GM21381 (cell line): ENCODE measurements around the gene PTPRN2.
"Not testable (repeated sequence)": the region's sequence is repeated elsewhere in the genome, so short reads cannot be mapped to it uniquely, and the experiment has no call there.

Experiments
- ATAC-seq: cut with Tn5 transposase; IDR thresholded peaks from one replicate; pipeline ENCODE4 v1.9.1; 2021; ENCODE audit warnings: mild to moderate bottlenecking, moderate library complexity; ENCODE audit not compliant: unreplicated experiment

The PTPRN2 gene

GRCh38 chr7:157733760-157734395 lies 853.7 kb downstream of the PTPRN2 start:
- not testable (repeated sequence) for ATAC-seq

GRCh38 chr7:157731126-157731525 lies 856.5 kb downstream of the PTPRN2 start:
- ATAC-seq, result no peak

- ATAC-seq, result no peak
Measured at GRCh38 chr7:157730614-157731013, 857.0 kb downstream of the PTPRN2 start.

DNA sequence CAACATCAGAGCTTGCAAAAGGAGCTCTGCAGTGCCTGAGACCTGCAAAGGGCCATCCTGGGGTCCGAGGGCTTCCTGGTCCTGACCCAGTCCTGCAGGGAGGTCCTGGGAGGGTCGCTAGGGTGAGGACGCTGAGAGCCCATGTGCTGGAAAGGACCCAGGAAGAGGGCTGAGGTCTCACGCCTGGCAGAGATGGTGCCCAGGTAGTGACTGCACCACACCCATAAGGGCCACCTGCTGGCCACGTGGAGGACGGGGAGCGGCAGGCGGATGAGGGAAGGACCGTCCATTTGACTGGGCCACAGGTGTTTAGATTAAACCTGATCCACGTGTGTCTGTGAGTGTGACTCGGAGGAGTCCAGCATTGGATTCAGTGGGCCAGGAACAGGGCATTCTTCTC lies 858.1 kb downstream of the PTPRN2 start:
- ATAC-seq, result no peak

GRCh38 chr7:157727964-157728615 lies 859.5 kb downstream of the PTPRN2 start:
- no peak for ATAC-seq

DNA sequence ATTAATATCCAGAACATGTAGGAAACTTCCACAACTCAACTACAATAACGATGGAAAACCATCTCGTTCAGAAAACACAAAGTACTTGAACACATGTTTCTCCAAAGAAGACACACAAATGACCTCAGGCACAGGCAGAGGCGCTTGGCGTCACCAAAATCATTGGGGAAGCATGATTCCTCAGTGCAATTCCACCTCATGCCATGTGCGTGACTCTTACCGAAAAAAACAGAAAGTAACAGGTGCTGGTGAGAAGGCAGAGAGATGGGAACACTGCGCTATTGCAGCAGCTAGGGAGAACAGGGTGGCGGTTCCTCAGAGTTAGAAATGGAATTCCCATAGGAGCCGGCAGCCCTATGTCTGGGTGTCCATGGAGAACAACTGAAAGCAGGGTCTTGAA lies 860.9 kb downstream of the PTPRN2 start:
- no peak for ATAC-seq

GRCh38 chr7:157725312-157725711 lies 862.3 kb downstream of the PTPRN2 start:
- not testable (repeated sequence) for ATAC-seq

GRCh38 chr7:157723205-157723604 lies 864.4 kb downstream of the PTPRN2 start:
- no peak for ATAC-seq

GRCh38 chr7:157722137-157723060 lies 865.2 kb downstream of the PTPRN2 start:
- ATAC-seq, result no peak

GRCh38 chr7:157721468-157722136 lies 866.0 kb downstream of the PTPRN2 start:
- no peak for ATAC-seq

DNA sequence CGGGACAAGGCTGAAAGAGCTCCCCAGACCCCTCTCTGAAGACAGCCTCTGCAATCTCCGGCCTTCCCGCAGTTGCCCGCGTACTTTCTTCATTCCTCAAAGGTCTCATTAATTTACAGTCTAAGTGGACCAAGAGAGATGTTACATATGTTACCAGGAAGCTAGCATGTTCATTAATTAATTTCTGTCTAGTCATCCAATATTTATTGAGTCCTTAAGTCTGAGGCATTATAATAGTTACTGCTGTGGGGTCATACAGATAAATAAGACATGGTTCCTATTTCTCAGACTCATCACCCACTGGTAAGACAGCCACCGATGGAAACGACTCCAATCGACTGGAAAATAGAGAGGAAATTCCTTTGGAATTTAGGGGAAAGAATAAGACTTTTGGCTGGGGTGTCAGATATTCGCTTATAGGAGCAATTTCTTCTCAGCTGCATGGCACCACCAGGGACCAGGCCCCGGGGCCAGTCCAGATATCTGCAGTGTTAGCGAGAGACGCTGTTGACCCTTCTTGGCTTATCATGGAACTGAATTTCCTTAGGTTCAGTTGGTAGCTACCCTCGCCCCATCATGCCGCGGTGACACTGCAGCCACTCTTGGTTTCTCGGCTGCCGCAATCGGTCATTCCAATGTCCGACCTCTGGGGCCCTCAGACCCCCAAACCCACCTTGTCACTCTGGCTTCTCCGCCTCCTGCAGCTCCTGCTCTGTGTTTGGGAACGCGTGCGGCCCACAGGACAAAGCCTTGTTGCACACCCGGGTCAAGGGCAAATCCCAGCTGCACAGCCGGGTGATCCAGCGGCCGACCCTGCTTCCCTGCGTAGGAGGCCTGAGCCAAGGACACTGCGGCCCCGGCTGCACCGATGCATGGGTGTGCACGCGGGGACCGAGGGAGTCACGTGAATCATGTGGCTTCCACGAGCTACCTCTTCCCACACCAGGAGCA lies 867.6 kb downstream of the PTPRN2 start:
- no peak for ATAC-seq

GRCh38 chr7:157719008-157719682 lies 868.5 kb downstream of the PTPRN2 start:
- no peak for ATAC-seq

DNA sequence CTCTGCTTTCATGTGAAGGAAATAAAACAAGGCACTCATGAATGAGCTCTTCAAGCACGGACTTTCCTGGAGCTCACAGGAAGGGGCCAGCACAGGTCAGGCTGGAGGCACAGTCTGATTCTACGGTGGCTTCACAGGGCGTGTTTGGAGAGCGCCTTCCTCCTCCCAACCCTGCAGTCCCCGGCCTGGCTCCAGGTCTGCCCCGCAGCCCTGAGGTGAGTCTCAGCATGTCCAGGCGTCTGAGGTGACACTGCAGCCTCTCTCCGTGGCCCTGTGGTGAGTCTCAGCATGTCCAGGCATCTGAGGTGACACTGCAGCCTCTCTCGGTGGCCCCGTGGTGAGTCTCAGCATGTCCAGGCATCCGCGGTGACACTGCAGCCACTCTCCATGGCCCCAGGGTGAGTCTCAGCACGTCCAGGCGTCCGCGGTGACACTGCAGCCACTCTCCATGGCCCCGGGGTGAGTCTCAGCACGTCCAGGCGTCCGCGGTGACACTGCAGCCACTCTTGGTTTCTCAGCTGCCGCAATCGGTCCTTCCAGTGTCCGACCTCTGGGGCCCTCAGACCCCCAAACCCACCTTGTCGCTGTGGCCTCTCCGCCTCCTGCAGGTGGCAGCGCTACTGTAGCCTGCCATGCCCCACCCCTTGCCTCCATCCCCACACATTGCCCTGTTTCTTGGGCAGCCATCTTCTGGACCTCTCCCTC lies 869.2 kb downstream of the PTPRN2 start:
- no peak for ATAC-seq

DNA sequence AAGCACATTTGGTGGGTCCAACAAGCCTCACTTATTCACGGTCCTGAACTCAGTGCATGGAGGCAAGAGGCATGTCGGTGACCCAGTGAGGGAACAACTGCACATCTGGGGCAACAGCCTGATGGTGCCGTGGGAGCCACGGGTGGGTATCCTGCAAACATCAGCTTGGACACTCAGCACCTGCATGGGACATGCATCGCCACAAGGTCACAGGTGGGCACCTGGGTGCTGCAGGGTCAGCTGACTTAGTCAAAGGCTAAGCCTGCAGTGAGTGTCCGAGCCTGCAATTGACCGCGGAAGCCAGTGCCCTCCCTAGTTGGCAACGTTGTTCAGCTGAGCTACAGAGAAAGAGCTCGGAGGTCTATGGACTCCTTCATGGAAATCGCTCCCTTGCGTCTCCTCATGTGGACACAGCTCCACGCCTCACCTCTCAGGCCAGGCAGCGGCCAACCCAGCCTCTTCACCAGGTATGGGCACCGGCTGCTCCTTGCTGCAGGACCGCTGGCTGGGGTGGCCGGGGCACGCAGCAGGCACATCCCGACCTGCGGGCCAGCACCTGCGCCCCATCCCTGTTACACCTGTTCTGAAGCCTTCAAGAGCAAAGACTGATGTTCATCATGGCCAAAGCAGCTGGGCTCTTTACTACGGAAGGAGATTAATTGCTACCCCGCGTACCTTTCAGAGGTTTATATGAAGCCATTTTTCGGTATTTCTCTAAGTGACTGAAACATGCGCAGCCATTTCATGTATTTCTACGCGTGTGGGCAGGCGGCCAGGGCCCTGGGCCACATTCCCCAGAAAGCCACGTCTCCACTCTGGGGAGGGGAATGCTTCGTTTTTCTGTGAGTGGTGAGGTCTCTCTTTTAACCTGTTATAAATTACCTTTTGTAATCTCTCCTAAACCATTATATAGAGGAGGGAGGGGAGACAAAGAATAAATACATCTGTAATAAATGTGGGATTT lies 870.1 kb downstream of the PTPRN2 start:
- no peak for ATAC-seq

GRCh38 chr7:157715938-157716280 lies 871.7 kb downstream of the PTPRN2 start:
- no peak for ATAC-seq

DNA sequence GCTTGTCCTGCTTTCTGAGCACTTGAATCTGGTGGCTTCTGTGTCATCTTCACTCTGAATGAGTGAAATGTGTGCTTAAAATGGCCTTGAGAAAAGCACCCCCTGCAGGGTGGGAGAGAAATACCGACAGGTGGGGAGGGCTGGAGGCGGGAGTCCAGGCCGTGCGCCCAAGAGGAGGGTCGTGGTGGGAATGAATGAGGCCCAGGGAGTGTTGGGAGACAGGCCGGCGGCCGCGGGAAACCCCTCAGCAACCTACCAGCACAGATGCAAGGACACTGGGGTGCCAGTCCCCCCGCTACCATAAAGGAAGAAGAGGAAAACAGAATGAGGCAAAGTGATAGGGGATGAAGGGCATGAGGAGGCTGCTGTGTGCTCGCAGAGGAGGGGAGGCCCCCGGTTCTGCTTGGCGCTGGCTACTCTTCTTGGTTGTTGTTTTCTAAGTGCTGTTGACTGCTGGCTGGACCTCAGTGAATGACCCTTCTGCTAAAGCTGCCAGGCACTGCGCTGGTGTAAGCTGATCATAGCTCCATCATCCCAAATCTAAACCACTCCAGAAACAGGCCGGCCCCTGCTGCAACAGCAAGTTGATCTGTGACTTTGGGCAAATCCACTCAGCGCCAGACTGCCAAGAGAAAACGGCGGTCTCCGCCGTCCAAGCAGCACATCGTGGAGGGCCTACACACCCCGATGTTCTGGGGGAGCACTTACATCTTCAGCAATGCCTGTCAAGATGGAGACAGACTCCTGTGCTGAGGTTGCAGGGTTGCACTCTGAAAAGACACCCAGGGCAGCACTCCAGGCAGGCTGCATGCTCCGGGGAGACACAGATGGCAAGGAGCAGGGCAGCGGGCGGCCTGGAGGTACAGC lies 872.3 kb downstream of the PTPRN2 start:
- no peak for ATAC-seq
